HL-60 (cell line): ENCODE measurements around the gene GBA3.

Experiments used
- CTCF ChIP-seq: IDR thresholded peaks from one replicate; pipeline ENCODE4 v1.5.1; 2011; ENCODE audit warnings: low read length, control low read depth, inconsistent platforms; ENCODE audit not compliant: insufficient read depth
- GABPA ChIP-seq: IDR thresholded peaks from 2 replicates; pipeline ENCODE4 v1.6.1; 2012; ENCODE audit warnings: low read depth
- POLR2AphosphoS5 ChIP-seq: IDR thresholded peaks from 2 replicates; pipeline ENCODE4 v1.6.1; 2012; ENCODE audit warnings: low read depth
- REST ChIP-seq: IDR thresholded peaks from 2 replicates; pipeline ENCODE4 v1.6.1; 2012; ENCODE audit warnings: low read depth; ENCODE audit not compliant: insufficient replicate concordance
- SPI1 ChIP-seq: IDR thresholded peaks from 2 replicates; pipeline ENCODE4 v1.6.1; 2012; ENCODE audit warnings: low read depth, mild to moderate bottlenecking, borderline replicate concordance

GRCh38 chr4:22733816-22734215, 41.1 kb downstream of the GBA3 start:
- no peak for TF ChIP-seq POLR2AphosphoS5
- TF ChIP-seq CTCF: no peak
- no peak for TF ChIP-seq REST
- TF ChIP-seq GABPA: no peak
- TF ChIP-seq SPI1: no peak
